Nucleus accumbens (tissue), 56 donors: ENCODE results near the gene DPH6.
"Not testable (repeated sequence)": the region's sequence is repeated elsewhere in the genome, so short reads cannot be mapped to it uniquely, and the experiment has no call there.

Experiments used
- DNase-seq, 56 donors: peaks; one replicate each; lab custom pipeline; 2025; lab: John Stamatoyannopoulos, UW

The DPH6 gene

DNA sequence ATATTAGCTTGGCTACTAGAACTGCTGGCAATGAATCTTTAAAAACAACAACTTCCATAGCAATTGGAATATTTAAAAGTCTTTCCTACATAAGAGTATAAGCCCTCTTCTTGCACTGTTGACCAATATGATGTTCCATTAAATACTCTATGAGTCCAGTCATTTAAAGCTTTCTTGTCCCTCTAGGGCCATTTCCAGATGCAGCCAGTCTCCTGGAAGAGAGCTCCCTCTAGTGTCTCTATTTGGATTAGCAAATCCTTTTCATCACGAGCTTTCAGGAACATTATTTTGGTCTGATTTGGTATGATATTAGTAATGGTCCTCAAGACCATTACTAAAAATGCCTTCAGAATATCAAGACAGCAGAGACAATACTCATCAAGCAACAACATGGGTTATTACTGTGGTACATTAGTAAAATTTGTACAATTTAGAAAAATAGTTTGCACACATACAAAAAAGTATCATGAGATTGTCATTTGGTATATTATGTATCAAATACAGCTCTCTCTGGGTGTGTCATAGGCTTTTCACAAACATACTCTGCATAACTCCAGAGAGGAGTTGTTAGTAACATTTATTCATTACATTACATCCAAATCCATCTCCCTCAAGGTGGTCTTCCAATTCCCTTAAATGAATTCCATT, 101.3 kb downstream of the DPH6 start:
- DNase-seq: no peak

DNA sequence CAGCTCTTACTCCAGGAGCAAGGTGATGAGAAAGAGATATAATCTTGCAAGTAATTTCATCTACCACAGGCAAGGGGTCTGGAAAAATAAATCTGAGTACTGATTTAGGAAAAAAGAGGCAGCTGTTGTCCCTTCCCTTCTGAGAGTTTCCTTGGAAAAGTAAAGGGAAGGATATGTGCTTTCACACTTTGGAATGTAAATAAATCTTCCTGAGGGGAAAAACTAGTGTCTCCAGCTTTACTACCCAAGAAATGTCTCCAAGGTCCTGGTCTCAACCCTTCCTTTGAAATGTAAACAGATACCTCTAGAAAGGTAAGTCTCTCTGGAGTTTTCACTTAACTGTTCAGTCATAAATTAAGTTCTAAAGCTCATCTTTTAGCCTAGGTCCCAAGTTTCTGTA, 102.6 kb downstream of the DPH6 start:
- DNase-seq: no peak

DNA sequence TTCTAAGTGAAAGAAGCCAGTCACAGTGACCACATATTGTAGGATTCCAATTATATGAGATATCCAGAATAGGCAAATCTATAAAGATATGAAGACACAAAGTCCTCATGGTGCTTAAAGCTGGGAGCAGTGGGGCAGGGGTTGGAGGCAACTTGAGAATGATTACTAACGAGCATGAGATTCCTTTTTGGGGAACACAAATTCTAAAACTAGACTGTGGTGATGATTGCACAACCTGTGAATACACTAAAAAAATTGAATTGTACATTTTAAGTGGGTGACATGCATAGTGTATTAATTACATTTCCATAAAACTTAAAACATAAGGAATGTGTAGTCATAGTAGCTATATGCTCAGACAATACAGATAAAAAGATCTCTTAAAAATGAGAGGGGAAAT, 103.2 kb downstream of the DPH6 start:
- no peak for DNase-seq

DNA sequence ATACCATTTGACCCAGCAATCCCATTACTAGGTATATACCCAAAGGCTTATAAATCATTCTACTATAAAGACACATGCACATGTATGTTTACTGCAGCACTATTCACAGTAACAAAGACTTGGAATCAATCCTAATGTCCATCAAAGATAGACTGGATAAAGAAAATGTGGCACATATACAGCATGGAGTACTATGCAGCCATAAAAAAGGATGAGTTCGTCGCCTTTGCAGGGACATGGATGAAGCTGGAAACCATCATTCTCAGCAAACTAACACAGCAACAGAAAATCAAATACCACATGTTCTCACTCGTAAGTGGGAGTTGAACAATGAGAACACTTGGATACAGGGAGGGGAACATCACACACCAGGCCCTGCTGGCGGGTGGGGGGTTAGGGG, 104.7 kb downstream of the DPH6 start:
- not testable (repeated sequence) for DNase-seq

DNA sequence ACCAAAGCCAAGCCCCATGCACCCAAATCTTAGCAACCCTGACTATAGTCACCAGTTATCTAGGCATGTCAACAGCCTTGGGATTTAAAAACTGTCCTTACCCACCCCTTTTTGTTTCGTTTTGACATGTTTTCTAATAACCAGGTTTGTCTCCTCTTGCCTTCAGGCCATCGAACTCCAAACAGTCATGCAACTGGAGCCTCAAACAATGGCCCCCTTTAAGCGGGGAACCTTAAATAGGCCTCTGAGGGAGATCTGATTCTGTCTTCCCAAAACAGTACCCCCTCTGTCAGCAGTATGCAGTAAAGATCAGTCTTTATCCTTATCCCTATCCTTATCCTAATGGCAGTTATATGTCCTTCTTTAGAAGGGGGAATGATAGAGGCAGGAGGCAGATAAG, 105.7 kb downstream of the DPH6 start:
- no peak for DNase-seq

DNA sequence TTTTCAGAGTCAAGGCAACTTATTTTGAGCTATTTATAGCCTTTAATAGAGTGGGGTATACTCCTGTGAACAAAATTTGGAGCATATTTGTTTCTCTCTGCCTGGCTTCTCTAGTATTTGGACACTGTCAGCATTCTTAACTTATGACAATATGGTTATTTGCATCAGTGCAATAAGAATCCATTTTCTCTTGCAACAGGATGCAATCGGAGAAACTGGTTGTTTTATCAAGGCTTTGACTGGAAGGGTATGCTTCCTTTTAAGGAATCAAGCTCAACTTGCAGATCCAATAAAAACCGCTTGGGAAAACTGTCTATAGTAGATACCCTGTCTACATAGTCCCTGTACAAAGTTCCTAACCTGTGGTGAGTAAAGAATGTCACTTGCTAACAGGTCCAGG, 106.7 kb downstream of the DPH6 start:
- DNase-seq: no peak

DNA sequence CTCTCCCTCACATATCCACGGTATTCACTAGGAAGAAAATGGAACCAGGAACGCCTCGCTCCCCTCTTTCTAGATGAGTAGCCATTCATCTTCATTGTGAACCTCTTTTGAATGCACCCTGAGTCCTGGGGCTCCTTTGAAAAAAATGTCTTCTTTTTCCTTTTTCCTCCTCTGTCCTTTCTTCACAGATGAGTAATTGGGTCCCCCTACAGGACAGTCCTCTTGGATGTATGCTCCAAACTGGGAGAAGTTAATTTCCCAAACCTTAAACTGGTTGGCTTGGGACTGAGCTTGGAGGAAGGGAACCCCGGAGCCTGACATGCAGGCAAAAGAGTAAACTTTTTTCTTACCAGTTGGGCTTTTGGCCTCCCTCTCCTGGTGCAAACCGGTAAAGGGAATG, 108.8 kb downstream of the DPH6 start:
- DNase-seq: no peak

DNA sequence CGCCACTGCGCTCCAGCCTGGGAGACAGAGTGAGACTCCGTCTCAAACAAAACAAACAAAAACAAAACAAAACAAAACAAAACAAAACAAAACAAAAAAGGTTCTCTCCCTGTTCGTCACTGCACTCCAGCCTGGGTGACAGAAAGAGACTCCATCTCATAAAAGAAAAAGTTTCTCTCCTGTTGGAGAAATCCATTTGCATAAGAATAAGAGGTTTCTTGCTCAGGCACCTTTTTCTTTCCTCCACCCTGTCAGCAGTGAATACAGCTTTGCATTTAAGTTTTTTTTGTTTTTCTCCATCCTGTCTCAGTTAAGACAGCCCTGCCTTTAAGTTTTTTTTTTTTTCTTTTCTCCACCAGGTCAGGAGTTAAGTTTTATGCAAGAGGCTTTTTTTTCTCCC, 109.5 kb downstream of the DPH6 start:
- no peak for DNase-seq

DNA sequence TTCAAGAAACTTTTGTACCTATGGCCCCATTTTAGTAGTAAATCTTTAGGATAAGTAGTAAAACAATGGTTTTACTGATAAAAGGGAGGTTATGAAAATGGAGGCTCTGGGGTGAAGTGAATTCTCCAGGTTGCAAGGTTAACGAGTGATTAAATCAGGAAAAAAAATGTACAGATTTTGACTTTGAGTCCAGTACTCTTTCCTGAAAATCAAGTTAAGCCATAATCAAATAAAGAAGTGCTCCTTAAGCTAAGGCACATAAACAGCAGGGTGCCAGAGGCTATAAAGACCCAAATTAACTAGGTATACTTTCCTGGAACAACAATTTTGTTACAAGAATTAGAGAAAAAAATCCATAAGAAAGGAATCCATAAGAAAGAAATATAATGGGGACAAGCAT, 114.7 kb downstream of the DPH6 start:
- no peak for DNase-seq

DNA sequence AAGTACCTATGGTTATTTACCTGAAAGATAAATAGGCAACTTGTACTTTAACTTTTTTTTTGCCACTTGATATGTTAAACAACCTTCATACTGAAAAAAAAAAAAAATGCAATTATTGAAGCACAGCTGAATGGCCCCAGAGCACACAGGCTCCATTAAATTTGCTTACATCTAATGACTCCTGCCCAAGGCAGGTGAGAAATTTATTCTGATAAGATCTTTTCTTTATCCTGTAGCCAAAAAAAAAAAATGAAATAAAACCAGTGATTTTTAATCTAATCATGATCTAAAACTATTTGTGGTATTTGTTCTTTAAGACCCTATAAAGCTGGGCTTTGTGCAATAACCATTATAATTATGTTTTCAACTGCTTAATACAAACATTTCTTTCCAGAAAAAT, 115.7 kb downstream of the DPH6 start:
- no peak for DNase-seq

DNA sequence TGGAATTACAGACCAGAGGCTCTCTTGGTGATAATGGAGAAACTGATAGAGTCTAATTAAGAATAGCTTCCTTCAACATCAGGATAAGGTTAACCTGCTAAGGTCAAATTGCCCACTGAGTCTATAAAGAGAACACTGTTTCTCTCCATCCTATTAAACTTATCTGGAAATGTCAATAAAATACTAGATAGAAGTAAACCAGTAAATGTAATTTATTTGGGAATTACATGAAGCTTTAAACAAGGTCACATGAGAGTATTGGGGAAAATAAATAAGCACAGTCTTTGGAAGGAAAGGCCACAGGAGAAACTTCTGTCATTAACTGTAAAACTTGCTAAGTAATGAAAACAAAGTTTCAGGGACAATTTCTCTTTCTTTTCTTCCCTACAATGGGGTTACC, 118.5 kb downstream of the DPH6 start:
- no peak for DNase-seq

DNA sequence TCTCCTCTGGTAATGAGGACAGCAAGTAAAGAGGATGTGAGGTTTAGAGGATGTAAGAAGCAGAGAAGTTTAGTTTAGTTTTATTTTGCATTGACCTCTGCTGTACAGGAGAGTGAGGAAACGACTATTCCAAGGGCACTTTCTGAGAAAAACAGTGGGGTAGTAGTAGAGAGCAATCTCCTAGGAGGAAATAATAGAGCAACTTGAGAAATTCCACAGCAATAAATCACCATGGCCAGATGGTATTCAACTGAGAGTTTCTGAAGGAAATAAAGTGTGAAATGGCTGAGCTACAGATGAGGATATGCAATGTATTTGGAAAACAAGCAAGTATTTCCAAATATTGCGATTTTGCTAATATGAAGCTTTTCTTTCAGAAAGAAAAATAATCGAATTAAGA, 118.9 kb downstream of the DPH6 start:
- no peak for DNase-seq

DNA sequence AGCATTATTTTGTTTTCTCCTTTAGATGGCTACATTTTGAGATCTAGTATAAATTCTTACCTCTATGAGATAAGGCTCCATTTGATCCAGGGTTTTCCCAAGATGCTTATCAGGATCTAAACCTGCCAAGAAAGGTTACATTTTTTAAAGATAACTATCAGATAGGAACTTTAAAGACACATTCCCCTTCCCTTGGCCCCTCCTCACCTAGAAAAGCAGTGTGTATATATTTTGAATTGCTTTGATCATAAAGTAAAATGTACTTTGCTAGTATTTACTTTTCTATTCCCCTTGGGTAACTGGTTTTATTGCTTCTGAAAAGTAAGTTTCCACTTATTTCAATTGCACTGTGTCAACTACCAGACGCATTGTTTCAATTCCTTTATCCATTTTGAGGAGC, 135.2 kb downstream of the DPH6 start:
- DNase-seq: no peak

DNA sequence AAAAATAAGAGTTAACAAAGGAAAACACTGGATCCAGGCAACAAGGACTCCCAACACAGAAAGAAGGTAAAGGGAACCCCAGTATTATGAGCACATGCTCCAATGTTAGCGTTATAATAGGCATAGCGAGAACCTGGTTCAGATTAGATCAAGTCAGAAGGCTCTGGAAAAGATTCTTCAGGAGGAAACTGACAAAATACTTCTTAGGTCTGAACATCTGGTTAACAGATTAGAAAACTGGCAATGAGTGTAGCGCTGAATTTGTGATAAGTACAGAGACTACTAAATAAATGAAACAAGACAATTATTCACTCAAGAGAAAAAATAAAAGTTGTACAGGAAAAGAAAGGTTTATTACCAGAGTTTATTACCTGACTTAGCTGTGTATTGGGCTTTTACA, 146.1 kb downstream of the DPH6 start:
- DNase-seq: no peak

DNA sequence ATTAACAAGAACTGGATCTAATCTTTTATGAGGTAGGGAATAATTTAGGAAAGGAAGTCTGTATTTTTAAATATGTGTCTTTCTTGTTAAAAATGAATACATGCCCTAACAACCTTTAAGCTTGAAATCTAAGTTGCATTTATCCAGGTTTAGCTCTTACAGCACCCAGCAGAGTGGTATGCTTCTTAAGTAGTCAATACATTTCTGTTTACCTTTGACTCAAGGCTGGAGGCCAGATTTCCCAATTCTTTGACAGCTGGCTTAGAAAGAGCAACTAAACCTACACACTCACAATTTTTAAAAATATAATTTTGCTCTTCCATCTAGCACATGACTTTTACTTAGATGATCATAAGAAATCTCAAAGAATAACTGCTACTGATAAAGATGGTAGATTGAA, 148.9 kb downstream of the DPH6 start:
- DNase-seq: no peak

DNA sequence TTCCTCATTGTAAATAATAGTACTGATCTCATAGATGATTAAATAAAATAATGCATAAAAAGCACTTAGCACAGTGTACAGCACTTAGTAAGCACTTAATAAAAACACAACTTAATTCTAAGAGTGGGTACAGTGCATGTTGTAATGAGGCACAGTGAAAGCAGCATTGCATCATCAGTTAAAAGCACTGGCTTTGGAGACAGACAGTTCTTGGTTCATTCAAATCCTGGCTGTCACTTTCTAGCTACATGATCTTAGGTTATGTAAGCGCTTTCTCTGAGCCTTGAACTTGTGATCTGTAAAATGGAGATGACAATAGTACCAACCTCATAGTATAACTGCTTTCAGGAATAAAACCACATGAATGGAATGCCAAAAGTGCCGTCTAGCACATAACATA, 151.5 kb downstream of the DPH6 start:
- no peak for DNase-seq

DNA sequence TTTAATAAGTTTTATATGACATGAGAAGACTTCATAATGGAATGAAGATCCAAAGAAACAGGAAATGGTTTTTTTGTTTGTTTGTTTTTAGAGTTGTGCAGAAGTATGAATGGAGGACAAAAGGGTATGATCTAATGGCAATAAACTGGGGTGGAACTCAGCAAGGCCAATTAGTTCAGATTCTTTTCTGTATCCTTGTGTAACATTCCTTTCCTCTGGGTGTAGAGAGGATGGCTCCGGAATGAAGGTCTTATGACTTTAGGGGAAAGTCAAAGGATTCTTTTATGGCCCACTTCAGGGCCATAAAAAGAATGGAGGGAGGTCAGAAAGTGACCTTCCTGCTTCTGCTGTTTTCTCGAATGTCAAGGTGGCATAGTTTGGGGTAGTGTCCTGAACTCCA, 152.6 kb downstream of the DPH6 start:
- DNase-seq: no peak

DNA sequence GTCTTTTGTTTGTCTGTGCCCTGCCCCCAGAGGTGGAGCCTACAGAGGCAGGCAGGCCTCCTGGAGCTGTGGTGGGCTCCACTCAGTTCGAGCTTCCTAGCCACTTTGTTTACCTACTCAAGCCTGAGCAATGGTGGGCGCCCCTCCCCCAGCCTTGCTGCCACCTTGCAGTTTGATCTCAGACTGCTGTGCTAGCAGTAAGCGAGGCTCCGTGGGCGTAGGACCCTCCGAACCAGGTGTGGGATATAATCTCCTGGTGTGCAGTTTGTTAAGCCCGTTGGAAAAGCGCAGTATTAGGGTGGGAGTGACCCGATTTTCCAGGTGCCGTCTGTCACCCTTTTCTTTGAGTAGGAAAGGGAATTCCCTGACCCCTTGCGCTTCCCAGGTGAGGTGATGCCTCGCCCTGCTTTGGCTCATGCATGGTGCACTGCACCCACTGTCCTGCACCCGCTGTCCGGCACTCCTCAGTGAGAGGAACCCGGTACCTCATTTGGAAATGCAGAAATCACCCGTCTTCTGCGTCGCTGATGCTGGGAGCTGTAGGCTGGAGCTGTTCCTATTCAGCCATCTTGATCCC, 154.5 kb downstream of the DPH6 start:
- not testable (repeated sequence) for DNase-seq

DNA sequence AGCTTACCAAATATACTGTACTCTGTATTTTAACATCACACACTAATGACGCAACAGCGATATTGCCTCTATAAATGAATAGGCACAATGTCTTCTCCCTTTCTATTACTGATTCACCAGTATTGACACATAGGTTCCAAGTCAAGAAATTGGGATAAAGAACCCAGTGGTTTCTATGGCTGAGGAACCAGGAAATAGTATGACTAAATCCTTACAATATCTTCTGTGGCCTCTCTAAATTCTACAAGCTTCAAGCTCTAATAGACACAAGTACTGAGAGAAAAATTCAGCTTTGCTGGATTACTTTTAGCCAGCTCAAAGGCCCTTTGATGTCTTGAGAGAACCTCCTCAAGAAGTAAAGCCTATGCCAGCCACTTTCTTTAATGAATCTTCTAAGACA, 162.5 kb downstream of the DPH6 start:
- no peak for DNase-seq

DNA sequence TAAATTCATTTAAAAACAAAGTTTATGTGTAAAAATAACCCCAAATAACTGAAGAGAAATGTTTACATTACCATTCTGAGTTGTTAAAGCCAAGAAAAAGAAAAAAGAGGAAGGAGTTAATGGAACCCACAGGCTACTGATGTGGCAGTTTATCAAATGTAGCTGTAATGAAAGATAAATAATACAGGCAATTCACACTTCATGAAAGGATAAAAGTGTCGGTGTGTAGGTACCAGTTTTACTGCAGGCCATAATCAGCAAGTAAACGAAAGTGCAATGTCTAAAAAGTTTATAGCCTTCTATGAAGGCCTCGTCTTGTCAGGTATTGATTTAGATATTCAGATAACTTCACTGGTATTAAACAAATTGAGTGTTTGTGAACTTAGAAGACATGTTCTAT, 164.6 kb downstream of the DPH6 start:
- no peak for DNase-seq

DNA sequence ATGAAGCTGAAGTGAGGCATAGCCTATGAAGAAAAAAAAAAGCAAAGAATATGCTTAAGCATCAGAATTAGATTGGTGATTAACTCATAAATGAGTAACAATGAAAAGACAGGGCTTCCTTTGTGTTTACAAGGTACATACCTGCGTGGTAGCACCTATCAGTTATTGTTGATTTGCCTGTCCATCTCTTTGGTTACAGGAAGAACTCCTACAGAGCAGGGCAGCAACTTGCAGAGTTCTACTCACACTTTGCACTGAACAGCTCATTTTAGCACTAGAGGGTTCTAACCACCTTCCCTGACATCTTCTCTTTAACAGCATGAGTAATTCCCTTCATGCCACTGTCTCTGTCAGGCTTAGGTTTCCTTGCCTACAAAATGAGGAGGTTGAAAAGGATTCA, 166.0 kb downstream of the DPH6 start:
- peak in 2 of 56 donors; percentile 0 to 11 for DNase-seq

DNA sequence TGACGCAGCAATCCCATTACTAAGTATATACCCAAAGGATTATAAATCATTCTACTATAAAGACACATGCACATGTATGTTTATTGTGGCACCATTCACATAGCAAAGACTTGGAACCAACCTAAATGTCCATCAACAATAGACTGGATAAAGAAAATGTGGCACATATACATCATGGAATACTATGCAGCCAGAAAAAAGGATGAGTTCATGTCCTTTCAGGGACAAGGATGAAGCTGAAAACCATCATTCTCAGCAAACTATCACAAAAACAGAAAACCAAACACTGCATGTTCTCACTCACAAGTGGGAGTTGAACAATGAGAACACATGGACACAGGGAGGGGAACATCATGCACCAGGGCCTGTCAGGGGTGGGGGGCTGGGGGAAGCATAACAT, 167.5 kb downstream of the DPH6 start:
- DNase-seq: not testable (repeated sequence)

DNA sequence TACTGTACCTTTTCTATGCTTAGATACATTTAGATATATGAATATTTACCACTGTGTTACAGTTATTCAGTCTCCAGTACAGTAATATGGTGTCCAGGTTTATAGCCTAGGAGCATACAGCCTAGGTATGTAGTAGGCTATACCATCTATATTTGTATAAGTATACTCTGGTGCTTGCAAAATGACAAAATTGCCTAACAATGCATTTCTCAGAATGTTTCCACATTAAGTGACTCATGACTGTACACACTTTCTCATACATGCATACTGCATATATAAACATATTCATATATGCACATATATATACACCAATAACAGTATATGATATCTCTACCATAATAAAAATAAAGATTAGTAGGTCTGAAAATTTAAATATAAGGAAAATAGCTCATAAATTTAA, 169.3 kb downstream of the DPH6 start:
- no peak for DNase-seq
